Measurements from ENCODE around the gene TNN.
A peak's percentile ranks its signal among the peaks of the same experiment; 100 is the strongest.

The TNN gene

DNA sequence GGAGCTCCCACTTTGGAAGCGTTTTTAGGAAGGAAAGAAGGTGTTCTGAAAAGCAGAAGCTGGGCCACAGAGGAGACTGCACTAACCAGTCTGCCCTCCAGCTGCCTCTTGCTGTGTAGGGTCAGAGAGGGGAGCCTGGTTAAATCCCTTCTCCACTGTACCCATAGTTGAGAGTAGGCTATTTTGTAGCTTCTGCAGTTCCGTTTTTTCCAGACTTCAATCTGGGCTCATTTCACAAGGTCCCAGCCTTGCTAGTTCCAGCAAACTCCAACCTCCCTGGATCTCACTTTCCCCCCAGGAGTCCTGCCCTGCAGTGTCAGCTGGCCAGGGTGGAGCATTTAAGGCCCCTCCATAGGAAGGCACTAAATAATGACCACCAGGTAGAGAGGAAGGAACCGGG, 11.0 kb downstream of the TNN start:
- H3K4me3 ChIP-seq (replicated peaks in 1 of 2; ENCODE audit: low read depth in 2 of 2, low read length in 2 of 2) = no peak overlapping the region
- no peak for DNase-seq (ENCODE audit: low read depth in 2 of 2)
- no peak for TF ChIP-seq CTCF (IDR thresholded peaks at IDR 0.05; ENCODE audit: low read depth, low read length)

GRCh38 chr1:175079338-175079737, 11.7 kb downstream of the TNN start:
- no peak for DNase-seq (ENCODE audit: low read depth in 2 of 2)
- H3K4me3 ChIP-seq (replicated peaks in 1 of 2; ENCODE audit: low read depth in 2 of 2, low read length in 2 of 2) = no peak overlapping the region

DNA sequence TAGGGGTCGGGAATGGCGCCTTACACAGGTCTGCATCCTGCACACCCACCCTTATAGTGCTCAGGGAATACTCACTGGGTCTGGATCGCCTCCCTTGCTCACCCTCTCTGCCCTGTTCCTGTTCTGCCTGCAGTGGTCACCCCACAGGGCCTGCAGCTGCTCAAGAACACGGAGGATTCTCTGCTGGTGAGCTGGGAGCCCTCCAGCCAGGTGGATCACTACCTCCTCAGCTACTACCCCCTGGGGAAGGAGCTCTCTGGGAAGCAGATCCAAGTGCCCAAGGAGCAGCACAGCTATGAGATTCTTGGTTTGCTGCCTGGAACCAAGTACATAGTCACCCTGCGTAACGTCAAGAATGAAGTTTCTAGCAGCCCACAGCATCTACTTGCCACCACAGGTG, 12.4 kb downstream of the TNN start:
- H3K4me3 ChIP-seq (replicated peaks in 1 of 2; ENCODE audit: low read depth in 2 of 2, low read length in 2 of 2) = no peak overlapping the region
- no peak for TF ChIP-seq CTCF (IDR thresholded peaks at IDR 0.05; ENCODE audit: low read depth, low read length)
- no peak for DNase-seq (ENCODE audit: low read depth in 2 of 2)

More at GRCh38 chr1:175079338-175079737, 11.7 kb downstream of the TNN start:
- no peak for TF ChIP-seq CTCF (IDR thresholded peaks at IDR 0.05; ENCODE audit: low read depth, low read length)

GRCh38 chr1:175081983-175082382, 14.3 kb downstream of the TNN start:
- DNase-seq (ENCODE audit: low read depth in 2 of 2) = no peak

DNA sequence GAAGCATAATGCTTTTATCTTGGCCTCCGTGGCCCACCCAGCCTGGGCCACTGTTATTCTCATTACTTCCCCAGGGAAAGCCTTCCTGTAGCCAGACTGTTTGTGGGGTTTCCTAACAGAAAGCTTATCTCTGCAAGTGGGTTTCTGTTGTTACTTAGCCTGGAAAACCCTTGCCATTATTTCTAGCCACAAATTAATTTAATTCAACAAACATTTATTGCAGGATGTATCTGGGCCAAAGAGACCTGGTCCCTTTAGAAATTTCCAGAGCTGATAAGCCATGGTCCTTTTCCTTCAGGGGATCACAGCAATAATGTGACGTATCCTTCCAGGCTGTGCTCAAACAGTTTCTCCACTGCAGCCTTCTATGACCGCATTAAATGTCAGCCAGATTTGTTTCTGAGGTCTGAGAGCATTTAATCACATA, 20.9 kb downstream of the TNN start:
- no peak for DNase-seq (ENCODE audit: low read depth in 2 of 2)
- H3K4me3 ChIP-seq (replicated peaks in 1 of 2; ENCODE audit: low read depth in 2 of 2, low read length in 2 of 2) = no peak overlapping the region
- TF ChIP-seq CTCF (IDR thresholded peaks at IDR 0.05; ENCODE audit: low read depth, low read length) = no peak

More at GRCh38 chr1:175081983-175082382, 14.3 kb downstream of the TNN start:
- H3K4me3 ChIP-seq (replicated peaks in 1 of 2; ENCODE audit: low read depth in 2 of 2, low read length in 2 of 2) = no peak overlapping the region
- TF ChIP-seq CTCF (IDR thresholded peaks at IDR 0.05; ENCODE audit: low read depth, low read length) = no peak

DNA sequence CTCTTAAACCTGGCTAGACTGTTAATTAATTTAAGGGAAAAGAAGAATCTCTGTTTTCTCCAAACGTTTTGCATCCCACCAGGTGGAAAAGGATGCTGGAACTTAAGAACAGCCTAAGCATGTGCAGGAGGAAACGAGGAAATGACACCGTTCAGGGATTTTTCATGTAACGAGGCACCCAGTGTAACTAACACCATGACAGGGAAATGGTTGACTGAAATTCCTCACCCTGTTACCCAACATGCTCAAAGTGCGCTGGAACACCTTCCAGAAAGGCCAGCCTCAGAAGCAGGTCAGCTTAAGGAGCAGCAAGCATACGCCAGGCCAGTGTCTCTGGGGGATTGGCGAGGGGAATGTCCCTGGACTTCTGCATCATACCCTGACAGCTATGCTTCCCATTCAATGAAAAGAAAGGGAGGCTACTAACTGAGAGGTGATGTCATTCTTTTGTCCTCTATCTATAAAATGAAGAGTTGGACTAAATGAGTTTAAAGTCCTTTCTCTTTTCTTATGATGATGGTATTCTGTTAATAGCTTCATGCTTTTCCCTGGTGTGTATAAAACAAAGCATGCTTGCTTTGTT, 21.6 kb downstream of the TNN start:
- DNase-seq (ENCODE audit: low read depth in 2 of 2) = peak in 1 of 2 donors; percentile 15
- H3K4me3 ChIP-seq (replicated peaks in 1 of 2; ENCODE audit: low read depth in 2 of 2, low read length in 2 of 2) = no peak overlapping the region
- TF ChIP-seq CTCF (IDR thresholded peaks at IDR 0.05; ENCODE audit: low read depth, low read length) = no peak

DNA sequence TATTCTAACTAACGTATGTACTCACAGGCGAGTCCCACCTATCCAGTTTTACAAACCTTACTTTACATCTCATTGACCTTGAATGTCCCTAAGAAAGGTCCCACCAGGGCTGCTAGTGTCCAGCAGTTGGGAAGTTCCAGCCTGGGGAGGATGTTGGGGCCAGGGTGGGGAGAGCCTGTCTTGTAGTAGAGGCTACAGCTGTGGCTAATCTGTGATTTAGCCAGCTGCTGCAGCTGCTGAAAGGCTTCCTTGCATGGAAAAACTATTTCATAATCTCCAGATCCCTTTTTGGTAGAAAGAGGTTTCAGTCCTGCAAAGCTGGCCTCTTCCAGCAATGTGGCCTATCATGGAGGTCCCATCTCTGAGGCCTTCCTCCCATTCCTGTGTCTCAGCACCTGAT, 23.1 kb downstream of the TNN start:
- DNase-seq (ENCODE audit: low read depth in 2 of 2) = no peak
- no peak overlapping the region for H3K4me3 ChIP-seq (replicated peaks in 1 of 2; ENCODE audit: low read depth in 2 of 2, low read length in 2 of 2)
- TF ChIP-seq CTCF (IDR thresholded peaks at IDR 0.05; ENCODE audit: low read depth, low read length) = no peak

All from cardiac fibroblast (primary cell).